NB4 (cell line): ENCODE measurements around the gene OAS3.
"Not testable (repeated sequence)": the region's sequence is repeated elsewhere in the genome, so short reads cannot be mapped to it uniquely, and the experiment has no call there.

Source experiments
- DNase-seq: peaks from one replicate; pipeline ENCODE4 v3.0.0; 2010; ENCODE audit warnings: low read depth
- H3K4me3 ChIP-seq: one replicate; pipeline ENCODE4 v1.5.1; 2011; ENCODE audit warnings: mild to moderate bottlenecking, low read depth, low read length, moderate library complexity
- CTCF ChIP-seq: IDR thresholded peaks from one replicate; pipeline ENCODE4 v1.5.1; 2012; ENCODE audit warnings: low read depth, low read length
- MAX ChIP-seq: IDR thresholded peaks from 2 replicates; pipeline ENCODE4 v1.6.1; 2011; ENCODE audit warnings: low read depth, low read length
- MYC ChIP-seq: IDR thresholded peaks from 2 replicates; pipeline ENCODE4 v1.6.1; 2011; ENCODE audit warnings: low read depth, low read length
- POLR2A ChIP-seq: IDR thresholded peaks from 2 replicates; pipeline ENCODE4 v1.6.1; 2011; ENCODE audit warnings: mild to moderate bottlenecking; ENCODE audit not compliant: insufficient read length; ENCODE audit errors: extremely low read depth

The OAS3 gene

GRCh38 chr12:112919121-112919520 is 19.2 kb upstream of the OAS3 start:
- H3K4me3 ChIP-seq, result no peak overlapping the region
- TF ChIP-seq CTCF (no peak), POLR2A (no peak), MAX (no peak), MYC (no peak)
- DNase-seq, result no peak

- TF ChIP-seq CTCF (no peak), MYC (no peak), POLR2A (no peak), MAX (no peak)
- no peak overlapping the region for H3K4me3 ChIP-seq
- DNase-seq, result no peak
Observed at GRCh38 chr12:112924986-112925385, 13.3 kb upstream of the OAS3 start.

GRCh38 chr12:112926416-112927033 is 11.7 kb upstream of the OAS3 start:
- not testable (repeated sequence) for H3K4me3 ChIP-seq

GRCh38 chr12:112927475-112927874 is 10.8 kb upstream of the OAS3 start:
- DNase-seq, result no peak
- TF ChIP-seq MAX (no peak), CTCF (no peak), POLR2A (no peak), MYC (no peak)
- H3K4me3 ChIP-seq, result no peak overlapping the region

More at GRCh38 chr12:112926416-112927033, 11.7 kb upstream of the OAS3 start:
- not testable (repeated sequence) for DNase-seq

GRCh38 chr12:112927925-112928324 is 10.3 kb upstream of the OAS3 start:
- DNase-seq, result no peak
- H3K4me3 ChIP-seq, result no peak overlapping the region
- no peak for TF ChIP-seq MAX
- no peak for TF ChIP-seq MYC
- no peak for TF ChIP-seq CTCF
- no peak for TF ChIP-seq POLR2A

- TF ChIP-seq MAX, result no peak
- no peak for TF ChIP-seq MYC
- TF ChIP-seq CTCF, result peak; percentile 30
- no peak for TF ChIP-seq POLR2A
- H3K4me3 ChIP-seq, result no peak overlapping the region
- no peak for DNase-seq
Observed at GRCh38 chr12:112928978-112929377, 9.3 kb upstream of the OAS3 start.
